AG04450 (cell line): ENCODE results near the gene DMRT2. TPM values are rescaled to one million over a fixed set of nuclear protein-coding genes. Genes with fewer than 3 reads are reported as not detected.

Experiments
- CTCF ChIA-PET: fragments of 300-600, 350-600 bp; formaldehyde crosslinking; extraction: SDS; loops from one replicate; lab custom pipeline; 2022; ENCODE audit warnings: antibody characterized with exemption, inconsistent platforms; lab: Charles Lee
- POLR2A ChIA-PET: fragments of 350-600 bp; formaldehyde crosslinking; extraction: SDS; loops from one replicate; lab custom pipeline; 2021; ENCODE audit warnings: antibody characterized with exemption, inconsistent platforms; lab: Yijun Ruan, JAX
- DNase-seq: peaks from one replicate; pipeline ENCODE4 v3.0.0-alpha.2; 2011; ENCODE audit warnings: low read depth, low spot score
- H3K27ac ChIP-seq: one replicate; pipeline ENCODE4 v1.5.1; 2012; ENCODE audit warnings: low read depth, low read length, control low read depth
- H3K27me3 ChIP-seq: one replicate; pipeline ENCODE4 v1.6.0; 2012; ENCODE audit warnings: low read length; ENCODE audit not compliant: control insufficient read depth, insufficient read depth
- H3K4me3 ChIP-seq: 2 replicates; pipeline ENCODE4 v1.5.1; 2011; ENCODE audit warnings: mild to moderate bottlenecking, low read depth, low read length, control low read depth
- H3K9me3 ChIP-seq: 2 replicates; pipeline ENCODE4 v1.5.1; 2012; ENCODE audit warnings: low read length; ENCODE audit not compliant: control insufficient read depth, insufficient read depth
- polyA plus RNA-seq: library from polyadenylated mRNA; depleted of rRNA; stranded (reverse); fragments of >200 nt; gene quantifications from 2 replicates; pipeline ENCODE4 v1.2.3, GENCODE V29; 2011
- TF ChIP-seq, protein P1 (sequence below): IDR thresholded peaks from 2 replicates; pipeline ENCODE4 v1.5.1; 2011; ENCODE audit warnings: low read depth, low read length, control low read depth, inconsistent platforms

DMRT2 gene
- polyA plus RNA-seq, 1 experiment, result not detected

- no peak overlapping the region for H3K4me3 ChIP-seq
- ChIA-PET CTCF (no interaction called here), POLR2A (no interaction called here)
- no peak overlapping the region for H3K27ac ChIP-seq
- DNase-seq, result no peak
- TF ChIP-seq, protein P1, sequence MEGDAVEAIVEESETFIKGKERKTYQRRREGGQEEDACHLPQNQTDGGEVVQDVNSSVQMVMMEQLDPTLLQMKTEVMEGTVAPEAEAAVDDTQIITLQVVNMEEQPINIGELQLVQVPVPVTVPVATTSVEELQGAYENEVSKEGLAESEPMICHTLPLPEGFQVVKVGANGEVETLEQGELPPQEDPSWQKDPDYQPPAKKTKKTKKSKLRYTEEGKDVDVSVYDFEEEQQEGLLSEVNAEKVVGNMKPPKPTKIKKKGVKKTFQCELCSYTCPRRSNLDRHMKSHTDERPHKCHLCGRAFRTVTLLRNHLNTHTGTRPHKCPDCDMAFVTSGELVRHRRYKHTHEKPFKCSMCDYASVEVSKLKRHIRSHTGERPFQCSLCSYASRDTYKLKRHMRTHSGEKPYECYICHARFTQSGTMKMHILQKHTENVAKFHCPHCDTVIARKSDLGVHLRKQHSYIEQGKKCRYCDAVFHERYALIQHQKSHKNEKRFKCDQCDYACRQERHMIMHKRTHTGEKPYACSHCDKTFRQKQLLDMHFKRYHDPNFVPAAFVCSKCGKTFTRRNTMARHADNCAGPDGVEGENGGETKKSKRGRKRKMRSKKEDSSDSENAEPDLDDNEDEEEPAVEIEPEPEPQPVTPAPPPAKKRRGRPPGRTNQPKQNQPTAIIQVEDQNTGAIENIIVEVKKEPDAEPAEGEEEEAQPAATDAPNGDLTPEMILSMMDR, result no peak
- peaks cover 70% of the 10 kb centered on the region for H3K27me3 ChIP-seq
- H3K9me3 ChIP-seq, result peaks cover 11% of the 10 kb centered on the region; the same call in 1 of the 2 replicates
Observed at GRCh38 chr9:1044643-1045042, 5.5 kb upstream of the DMRT2 start.

GRCh38 chr9:1046639-1047572 lies 3.3 kb upstream of the DMRT2 start:
- peaks cover 19% of the 10 kb centered on the region for H3K9me3 ChIP-seq
- no peak overlapping the region; the same call in 1 of the 2 replicates for H3K4me3 ChIP-seq
- no peak overlapping the region for H3K27ac ChIP-seq
- ChIA-PET POLR2A (no interaction called here), CTCF (no interaction called here)
- peaks cover 85% of the 10 kb centered on the region for H3K27me3 ChIP-seq
- no peak for DNase-seq
- TF ChIP-seq, protein P1, result no peak

- Histone ChIP-seq H3K27ac (no peak overlapping the region), H3K4me3 (peak overlapping the region; percentile 57), H3K27me3 (peaks cover 87% of the 10 kb centered on the region), H3K9me3 (peaks cover 19% of the 10 kb centered on the region)
- POLR2A ChIA-PET, result no interaction called here
- CTCF ChIA-PET, result no interaction called here
- TF ChIP-seq, protein P1, result no peak
- DNase-seq, result no peak
Observed at GRCh38 chr9:1047591-1048230, 2.4 kb upstream of the DMRT2 start.

GRCh38 chr9:1048231-1048619 lies 1.9 kb upstream of the DMRT2 start:
- peaks cover 19% of the 10 kb centered on the region for H3K9me3 ChIP-seq
- no peak overlapping the region for H3K27ac ChIP-seq
- peak overlapping the region; percentile 57 for H3K4me3 ChIP-seq
- H3K27me3 ChIP-seq, result peaks cover 89% of the 10 kb centered on the region
- TF ChIP-seq, protein P1, result no peak
- POLR2A ChIA-PET, result no interaction called here
- CTCF ChIA-PET, result no interaction called here
- DNase-seq, result no peak

DNA sequence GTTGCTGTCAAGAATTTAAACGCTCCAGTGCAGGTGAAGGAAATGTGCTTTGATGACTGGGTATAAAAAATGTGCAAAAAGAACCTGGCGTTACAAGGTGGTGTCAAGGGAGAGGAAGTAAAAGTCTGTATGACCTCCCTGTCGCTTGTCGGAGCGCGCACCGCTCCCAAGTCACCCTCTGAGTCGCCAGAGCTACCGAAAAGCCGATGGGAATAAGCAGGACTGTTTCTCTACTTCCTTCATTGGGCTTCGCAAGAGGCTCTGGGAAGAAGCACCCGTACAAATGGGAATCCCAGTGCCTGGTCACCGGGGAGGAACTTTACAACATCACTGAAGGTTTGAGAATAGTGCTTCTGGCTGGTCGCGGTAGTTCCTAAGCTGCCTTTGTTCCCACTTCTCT lies 1.3 kb upstream of the DMRT2 start:
- TF ChIP-seq, protein P1, result no peak
- ChIA-PET POLR2A (no interaction called here), CTCF (no interaction called here)
- Histone ChIP-seq H3K9me3 (peaks cover 19% of the 10 kb centered on the region), H3K27ac (no peak overlapping the region), H3K27me3 (peaks cover 89% of the 10 kb centered on the region), H3K4me3 (no peak overlapping the region)
- DNase-seq, result no peak
